Naive B cell (primary cell): ENCODE results near the gene STX8. TPM values are rescaled to one million over a fixed set of nuclear protein-coding genes. Genes with fewer than 3 reads are reported as not detected.
"Not testable (repeated sequence)": the region's sequence is repeated elsewhere in the genome, so short reads cannot be mapped to it uniquely, and the experiment has no call there.

Source experiments
- ATAC-seq, 2 donors: fragments of 150-1000 bp; cut with Tn5 transposase; 2 replicates each; pipeline ENCODE4 v1.10.0; 2021; ENCODE audit warnings: low read depth in 2 of 2, mild to moderate bottlenecking in 2 of 2, moderate library complexity in 2 of 2
- DNase-seq: peaks from one replicate; pipeline ENCODE4 v3.0.0; 2022
- H3K27ac Mint-ChIP-seq, 6 donors: one replicate each; pipeline ENCODE4 v1.8.0; 2020 to 2022; ENCODE audit warnings: mild to moderate bottlenecking in 6 of 6, mixed read lengths in 6 of 6, moderate library complexity in 5 of 6, inconsistent platforms in 2 of 6
- H3K27me3 Mint-ChIP-seq, 3 donors: one replicate each; pipeline ENCODE4 v1.8.0; 2021 to 2022; ENCODE audit warnings: mixed read lengths in 3 of 3, mild to moderate bottlenecking in 1 of 3
- H3K36me3 Mint-ChIP-seq, 2 donors: one replicate each; pipeline ENCODE4 v1.8.0; 2020 to 2022; ENCODE audit warnings: mixed read lengths in 2 of 2, inconsistent platforms in 1 of 2, mild to moderate bottlenecking in 1 of 2
- H3K4me1 Mint-ChIP-seq, 3 donors: one replicate each; pipeline ENCODE4 v1.8.0; 2020 to 2022; ENCODE audit warnings: mixed read lengths in 3 of 3, inconsistent platforms in 1 of 3, mild to moderate bottlenecking in 1 of 3, moderate library complexity in 1 of 3
- H3K4me3 Mint-ChIP-seq, 8 donors: one replicate each; pipeline ENCODE4 v1.8.0; 2020 to 2022; ENCODE audit warnings: mild to moderate bottlenecking in 8 of 8, mixed read lengths in 8 of 8, moderate library complexity in 8 of 8, inconsistent platforms in 2 of 8
- H3K9me3 Mint-ChIP-seq, 7 donors: one replicate each; pipeline ENCODE4 v1.8.0; 2020 to 2022; ENCODE audit warnings: mixed read lengths in 7 of 7, mild to moderate bottlenecking in 5 of 7, inconsistent platforms in 2 of 7, moderate library complexity in 1 of 7
- polyA plus RNA-seq, 6 donors: library from polyadenylated mRNA; unstranded; fragments of 300-500 nt; fragmentation: Illumina TruSeq; gene quantifications; one replicate each; pipeline ENCODE4 v1.2.3, GENCODE V29; 2021; ENCODE audit warnings: low read depth in 6 of 6

The STX8 gene
- polyA plus RNA-seq, 6 donors from 2014 or later, result 90.4 to 141 (median 107) TPM

- peaks cover 18 to 25% (median 19%) of the 10 kb centered on the region in 3 donors for H3K4me1 Mint-ChIP-seq
- H3K36me3 Mint-ChIP-seq, result not testable (repeated sequence)
Measured at GRCh38 chr17:9257630-9257965, 318.0 kb downstream of the STX8 start.

GRCh38 chr17:9256751-9257629, 318.6 kb downstream of the STX8 start:
- no peaks in the 10 kb centered on the region for H3K27me3 Mint-ChIP-seq
- DNase-seq (peak; percentile 39), ATAC-seq (peak; percentile 89 to 99)
- H3K36me3 Mint-ChIP-seq, result peaks cover 0 to 6% of the 10 kb centered on the region in 2 donors
- no peaks in the 10 kb centered on the region for H3K9me3 Mint-ChIP-seq
- peaks cover 18 to 25% (median 19%) of the 10 kb centered on the region in 3 donors for H3K4me1 Mint-ChIP-seq
- peak overlapping the region in 6 of 8 donors; percentile 21 to 79 (median 50) for H3K4me3 Mint-ChIP-seq
- H3K27ac Mint-ChIP-seq, result peak overlapping the region in 4 of 6 donors; percentile 10 to 59 (median 39)

More at GRCh38 chr17:9257630-9257965, 318.0 kb downstream of the STX8 start:
- peak overlapping the region in 3 of 8 donors; percentile 21 to 79 (median 43) for H3K4me3 Mint-ChIP-seq
- DNase-seq, H3K27me3 Mint-ChIP-seq, H3K27ac Mint-ChIP-seq, ATAC-seq, H3K9me3 Mint-ChIP-seq: not testable (repeated sequence)

- Mint-ChIP-seq H3K36me3 (peaks cover 0 to 6% of the 10 kb centered on the region in 2 donors), H3K9me3 (no peaks in the 10 kb centered on the region), H3K4me3 (peak overlapping the region in 5 of 8 donors; percentile 16 to 79 (median 47)), H3K27ac (peak overlapping the region in 4 of 6 donors; percentile 10 to 59 (median 33)), H3K4me1 (peaks cover 18 to 25% (median 19%) of the 10 kb centered on the region in 3 donors), H3K27me3 (no peaks in the 10 kb centered on the region)
- ATAC-seq, result no peak
- DNase-seq, result no peak
Measured at GRCh38 chr17:9256361-9256750, 319.3 kb downstream of the STX8 start.

- H3K4me1 Mint-ChIP-seq, result peaks cover 18 to 25% (median 19%) of the 10 kb centered on the region in 3 donors
- ATAC-seq, result no peak
- H3K9me3 Mint-ChIP-seq, result no peaks in the 10 kb centered on the region
- H3K27me3 Mint-ChIP-seq, result no peaks in the 10 kb centered on the region
- no peak overlapping the region for H3K27ac Mint-ChIP-seq
- peaks cover 0 to 6% of the 10 kb centered on the region in 2 donors for H3K36me3 Mint-ChIP-seq
- H3K4me3 Mint-ChIP-seq, result no peak overlapping the region
- no peak for DNase-seq
Measured at GRCh38 chr17:9255833-9256232, 319.8 kb downstream of the STX8 start.

GRCh38 chr17:9254841-9255240, 320.8 kb downstream of the STX8 start:
- peak overlapping the region in 1 of 6 donors; percentile 20 for H3K27ac Mint-ChIP-seq
- H3K9me3 Mint-ChIP-seq, result no peaks in the 10 kb centered on the region
- no peaks in the 10 kb centered on the region for H3K27me3 Mint-ChIP-seq
- H3K4me3 Mint-ChIP-seq, result peak overlapping the region in 2 of 8 donors; percentile 1 to 26
- DNase-seq, result no peak
- peaks cover 15 to 25% (median 18%) of the 10 kb centered on the region in 3 donors for H3K4me1 Mint-ChIP-seq
- H3K36me3 Mint-ChIP-seq, result peaks cover 0 to 6% of the 10 kb centered on the region in 2 donors
- no peak for ATAC-seq

GRCh38 chr17:9253308-9253707, 322.3 kb downstream of the STX8 start:
- DNase-seq, result no peak
- H3K4me3 Mint-ChIP-seq, result no peak overlapping the region
- peaks cover 0 to 1% (median 0%) of the 10 kb centered on the region in 7 donors for H3K9me3 Mint-ChIP-seq
- peaks cover 15 to 19% (median 18%) of the 10 kb centered on the region in 3 donors for H3K4me1 Mint-ChIP-seq
- H3K36me3 Mint-ChIP-seq, result peaks cover 6 to 7% of the 10 kb centered on the region in 2 donors
- no peak for ATAC-seq
- H3K27ac Mint-ChIP-seq, result peak overlapping the region in 3 of 6 donors; percentile 58 to 90 (median 75)
- H3K27me3 Mint-ChIP-seq, result no peaks in the 10 kb centered on the region

GRCh38 chr17:9251273-9251672, 324.3 kb downstream of the STX8 start:
- Mint-ChIP-seq H3K27me3 (no peaks in the 10 kb centered on the region), H3K4me3 (no peak overlapping the region), H3K36me3 (peaks cover 6 to 7% of the 10 kb centered on the region in 2 donors), H3K9me3 (peaks cover 0 to 1% (median 0%) of the 10 kb centered on the region in 7 donors), H3K27ac (no peak overlapping the region), H3K4me1 (peaks cover 4 to 6% (median 4%) of the 10 kb centered on the region in 3 donors)
- DNase-seq, result no peak
- no peak for ATAC-seq

GRCh38 chr17:9249245-9249953, 326.2 kb downstream of the STX8 start:
- Mint-ChIP-seq H3K36me3 (peaks cover 6 to 7% of the 10 kb centered on the region in 2 donors), H3K27ac (peak overlapping the region in 2 of 6 donors; percentile 21 to 90), H3K4me1 (peaks cover 0 to 4% (median 0%) of the 10 kb centered on the region in 3 donors), H3K4me3 (no peak overlapping the region), H3K9me3 (peaks cover 0 to 1% (median 0%) of the 10 kb centered on the region in 7 donors), H3K27me3 (no peaks in the 10 kb centered on the region)
- DNase-seq (no peak), ATAC-seq (no peak)

- no peak for DNase-seq
Measured at GRCh38 chr17:9247401-9247938, 328.1 kb downstream of the STX8 start.

GRCh38 chr17:9244066-9245052, 331.3 kb downstream of the STX8 start:
- no peak for DNase-seq
- Mint-ChIP-seq H3K36me3 (peaks cover 0 to 4% of the 10 kb centered on the region in 2 donors), H3K4me3 (no peak overlapping the region), H3K4me1 (peaks cover 0 to 18% (median 9%) of the 10 kb centered on the region in 3 donors), H3K9me3 (peaks cover 0 to 1% (median 0%) of the 10 kb centered on the region in 7 donors), H3K27me3 (no peaks in the 10 kb centered on the region), H3K27ac (no peak overlapping the region)
- no peak for ATAC-seq

More at GRCh38 chr17:9247401-9247938, 328.1 kb downstream of the STX8 start:
- Mint-ChIP-seq H3K36me3 (peaks cover 0 to 7% of the 10 kb centered on the region in 2 donors), H3K27me3 (no peaks in the 10 kb centered on the region), H3K27ac (no peak overlapping the region), H3K4me1 (no peaks in the 10 kb centered on the region), H3K9me3 (peaks cover 0 to 1% (median 0%) of the 10 kb centered on the region in 7 donors), H3K4me3 (peak overlapping the region in 1 of 8 donors; percentile 53)
- no peak for ATAC-seq

GRCh38 chr17:9242983-9243382, 332.6 kb downstream of the STX8 start:
- peaks cover 0 to 1% (median 0%) of the 10 kb centered on the region in 7 donors for H3K9me3 Mint-ChIP-seq
- peak overlapping the region in 1 of 6 donors; percentile 7 for H3K27ac Mint-ChIP-seq
- peaks cover 5 to 26% (median 18%) of the 10 kb centered on the region in 3 donors for H3K4me1 Mint-ChIP-seq
- no peaks in the 10 kb centered on the region for H3K27me3 Mint-ChIP-seq
- H3K36me3 Mint-ChIP-seq, result no peaks in the 10 kb centered on the region
- peak overlapping the region in 1 of 8 donors; percentile 47 for H3K4me3 Mint-ChIP-seq
- ATAC-seq (no peak), DNase-seq (no peak)

GRCh38 chr17:9242497-9242881, 333.1 kb downstream of the STX8 start:
- ATAC-seq (no peak), DNase-seq (no peak)
- Mint-ChIP-seq H3K4me3 (no peak overlapping the region), H3K36me3 (no peaks in the 10 kb centered on the region), H3K4me1 (peaks cover 5 to 26% (median 18%) of the 10 kb centered on the region in 3 donors), H3K27me3 (no peaks in the 10 kb centered on the region), H3K9me3 (peaks cover 0 to 1% (median 0%) of the 10 kb centered on the region in 7 donors), H3K27ac (peak overlapping the region in 2 of 6 donors; percentile 45 to 90)
